Mesothelial cell of epicardium (in vitro differentiated cells): ENCODE results near the gene RP9. TPM values are rescaled to one million over a fixed set of nuclear protein-coding genes. Genes with fewer than 3 reads are reported as not detected.

Source experiments
- DNase-seq, 2 experiments: peaks; one replicate each; pipeline ENCODE4 v3.0.0; 2021; ENCODE audit warnings: low spot score in 2 of 2; ENCODE audit not compliant: unreplicated experiment in 2 of 2
- H3K27ac Mint-ChIP-seq: 2 replicates; pipeline ENCODE4 v1.8.0; 2021; ENCODE audit warnings: mixed read lengths
- H3K27me3 Mint-ChIP-seq: 2 replicates; pipeline ENCODE4 v1.8.0; 2021; ENCODE audit warnings: low read depth, mixed read lengths
- H3K36me3 Mint-ChIP-seq: 2 replicates; pipeline ENCODE4 v1.8.0; 2021; ENCODE audit warnings: mixed read lengths
- H3K4me1 Mint-ChIP-seq: 2 replicates; pipeline ENCODE4 v1.8.0; 2021; ENCODE audit warnings: mixed read lengths
- H3K4me3 Mint-ChIP-seq: 2 replicates; pipeline ENCODE4 v1.8.0; 2021; ENCODE audit warnings: mild to moderate bottlenecking, moderate library complexity, mixed read lengths
- H3K9me3 Mint-ChIP-seq: 2 replicates; pipeline ENCODE4 v1.8.0; 2021; ENCODE audit warnings: mixed read lengths
- total RNA-seq: library from RNA; stranded (reverse); gene quantifications from 3 replicates; pipeline ENCODE4 v1.2.1, GENCODE V29; 2021
- TF ChIP-seq, protein P1 (sequence below): fragments of 200-600 bp; sonication (generic); IDR thresholded peaks from one replicate; pipeline ENCODE4 v1.5.0; 2021; ENCODE audit warnings: antibody characterized with exemption; ENCODE audit not compliant: unreplicated experiment

The RP9 gene
- total RNA-seq, 1 donor from 2014 or later: 20.3 TPM

DNA sequence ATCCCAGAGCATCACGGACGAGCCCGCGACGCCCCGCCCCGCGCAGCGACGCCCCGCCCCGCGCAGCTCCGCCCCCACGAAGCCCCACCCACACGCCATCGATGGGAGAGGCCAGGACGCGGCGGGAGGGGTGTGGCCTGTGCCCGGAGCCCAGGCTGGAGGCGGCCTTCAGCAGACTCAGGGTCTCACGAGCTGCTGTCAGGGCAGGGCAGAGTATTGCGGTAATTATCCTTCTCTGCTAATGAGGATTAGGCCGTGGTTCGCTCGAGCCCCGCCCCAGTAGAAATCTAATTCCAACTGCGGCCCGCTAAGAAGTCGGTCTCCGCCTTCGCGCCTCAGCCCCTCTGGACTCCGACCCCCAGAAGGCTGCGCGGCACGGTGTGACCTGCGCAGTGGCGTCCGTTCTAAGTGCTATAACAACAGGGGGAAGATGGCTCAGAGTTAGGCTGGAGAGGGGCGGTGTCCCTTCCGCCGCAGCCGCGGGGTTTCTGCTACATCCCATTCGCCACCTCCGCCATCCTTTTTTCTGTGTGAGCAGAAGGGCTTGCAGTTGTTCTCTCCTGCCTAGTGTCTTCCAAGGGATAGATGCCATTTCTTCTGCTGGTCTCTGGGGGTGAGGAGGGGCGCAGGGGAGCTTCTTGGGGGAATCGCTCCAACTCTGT, 46.3 kb downstream of the RP9 start:
- H3K27ac Mint-ChIP-seq: peak overlapping the region; percentile 95
- peaks cover 19% of the 10 kb centered on the region for H3K36me3 Mint-ChIP-seq
- TF ChIP-seq, protein P1, sequence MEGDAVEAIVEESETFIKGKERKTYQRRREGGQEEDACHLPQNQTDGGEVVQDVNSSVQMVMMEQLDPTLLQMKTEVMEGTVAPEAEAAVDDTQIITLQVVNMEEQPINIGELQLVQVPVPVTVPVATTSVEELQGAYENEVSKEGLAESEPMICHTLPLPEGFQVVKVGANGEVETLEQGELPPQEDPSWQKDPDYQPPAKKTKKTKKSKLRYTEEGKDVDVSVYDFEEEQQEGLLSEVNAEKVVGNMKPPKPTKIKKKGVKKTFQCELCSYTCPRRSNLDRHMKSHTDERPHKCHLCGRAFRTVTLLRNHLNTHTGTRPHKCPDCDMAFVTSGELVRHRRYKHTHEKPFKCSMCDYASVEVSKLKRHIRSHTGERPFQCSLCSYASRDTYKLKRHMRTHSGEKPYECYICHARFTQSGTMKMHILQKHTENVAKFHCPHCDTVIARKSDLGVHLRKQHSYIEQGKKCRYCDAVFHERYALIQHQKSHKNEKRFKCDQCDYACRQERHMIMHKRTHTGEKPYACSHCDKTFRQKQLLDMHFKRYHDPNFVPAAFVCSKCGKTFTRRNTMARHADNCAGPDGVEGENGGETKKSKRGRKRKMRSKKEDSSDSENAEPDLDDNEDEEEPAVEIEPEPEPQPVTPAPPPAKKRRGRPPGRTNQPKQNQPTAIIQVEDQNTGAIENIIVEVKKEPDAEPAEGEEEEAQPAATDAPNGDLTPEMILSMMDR: no peak
- H3K9me3 Mint-ChIP-seq: peaks cover 26% of the 10 kb centered on the region
- H3K4me3 Mint-ChIP-seq: peak overlapping the region; percentile 89
- DNase-seq: peak; percentile 88 to 94
- peaks cover 38% of the 10 kb centered on the region for H3K4me1 Mint-ChIP-seq
- no peaks in the 10 kb centered on the region for H3K27me3 Mint-ChIP-seq

DNA sequence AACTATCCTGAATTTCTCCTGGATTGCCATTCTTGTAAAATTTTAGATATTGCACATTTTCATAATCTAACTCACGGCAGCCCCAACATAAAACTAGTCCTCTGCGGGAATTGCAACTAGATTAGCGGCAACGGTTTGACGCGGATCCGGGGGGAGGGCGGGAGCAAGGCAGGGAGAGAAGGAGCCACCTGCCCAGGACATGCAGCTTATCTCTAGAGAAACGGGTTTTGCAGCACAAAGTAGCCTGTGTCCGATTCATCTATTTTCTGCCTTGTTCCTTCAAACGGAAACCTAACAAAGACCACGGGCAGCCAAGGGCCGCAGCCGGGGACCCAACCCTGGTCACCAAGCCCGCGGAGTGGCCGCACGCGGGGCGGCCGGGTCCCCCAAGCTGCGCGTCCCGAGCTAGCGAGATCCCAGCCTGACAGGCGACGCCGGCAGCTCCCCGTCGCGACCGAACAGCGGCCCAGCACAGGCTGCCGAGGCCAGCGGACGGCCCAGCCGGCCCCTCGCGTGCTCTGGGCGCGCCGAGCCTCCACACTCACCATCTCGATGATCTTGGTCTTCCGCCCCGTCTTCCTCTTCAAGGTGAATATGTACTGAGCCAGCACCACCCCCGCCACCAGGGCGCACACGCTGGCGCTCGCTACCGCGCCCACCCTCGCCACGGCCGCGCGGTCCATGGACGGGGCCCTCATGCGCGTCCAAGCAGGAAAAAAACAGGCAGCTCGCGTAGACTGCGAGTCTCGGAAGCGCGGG, 47.0 kb downstream of the RP9 start, which contains the start of gene NT5C3A:
TSS of gene NT5C3A (minus strand) at position 754 of the 759 bp plus-strand sequence. CDS start at position 683, 71 bp downstream.
- peak; percentile 30 to 72 for DNase-seq
- H3K27me3 Mint-ChIP-seq: no peaks in the 10 kb centered on the region

DNA sequence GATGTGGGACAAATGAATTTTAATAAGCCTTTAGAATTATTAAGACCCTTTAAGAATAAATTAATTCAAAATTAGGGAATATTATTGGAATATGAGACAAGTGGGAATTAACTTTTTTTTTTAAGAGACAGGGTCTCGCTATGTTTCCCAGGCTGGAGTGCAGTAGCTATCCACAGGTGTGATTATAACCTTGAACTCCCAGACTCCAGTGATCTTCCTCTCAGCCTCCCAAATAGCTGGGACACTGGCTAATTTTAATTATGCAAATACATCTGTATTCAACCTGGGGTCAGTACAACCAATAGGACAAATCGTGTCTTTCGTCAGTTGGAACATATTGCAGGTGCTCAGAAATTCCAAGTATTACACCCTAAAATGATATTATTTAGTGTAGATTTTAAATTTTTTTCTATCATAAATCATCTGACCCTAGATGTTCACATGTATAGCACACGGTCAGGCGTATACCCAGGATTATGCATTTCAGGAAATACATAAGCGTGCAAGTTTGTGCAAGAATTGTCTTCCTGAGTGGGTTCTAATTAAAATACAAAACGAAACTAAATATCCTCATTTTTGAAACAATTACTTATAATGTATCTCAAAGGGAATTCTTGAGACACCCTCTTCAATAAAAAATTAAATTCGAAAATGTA, 47.8 kb downstream of the RP9 start:
- H3K4me3 Mint-ChIP-seq: peak overlapping the region; percentile 89
- DNase-seq: no peak
- H3K9me3 Mint-ChIP-seq: peaks cover 18% of the 10 kb centered on the region
- no peaks in the 10 kb centered on the region for H3K27me3 Mint-ChIP-seq
- H3K4me1 Mint-ChIP-seq: peaks cover 38% of the 10 kb centered on the region
- TF ChIP-seq, protein P1: no peak
- H3K36me3 Mint-ChIP-seq: peaks cover 16% of the 10 kb centered on the region
- H3K27ac Mint-ChIP-seq: peak overlapping the region; percentile 92

More for the DNA sequence above, 47.0 kb downstream of the RP9 start, which contains the start of gene NT5C3A:
- Mint-ChIP-seq H3K27ac (peak within 1 kb of the TSS; percentile 95), H3K4me1 (peaks cover 38% of the 10 kb centered on the region), H3K9me3 (peaks cover 26% of the 10 kb centered on the region), H3K4me3 (peak within 1 kb of the TSS; percentile 89), H3K36me3 (peaks cover 19% of the 10 kb centered on the region)
- TF ChIP-seq, protein P1: no peak

DNA sequence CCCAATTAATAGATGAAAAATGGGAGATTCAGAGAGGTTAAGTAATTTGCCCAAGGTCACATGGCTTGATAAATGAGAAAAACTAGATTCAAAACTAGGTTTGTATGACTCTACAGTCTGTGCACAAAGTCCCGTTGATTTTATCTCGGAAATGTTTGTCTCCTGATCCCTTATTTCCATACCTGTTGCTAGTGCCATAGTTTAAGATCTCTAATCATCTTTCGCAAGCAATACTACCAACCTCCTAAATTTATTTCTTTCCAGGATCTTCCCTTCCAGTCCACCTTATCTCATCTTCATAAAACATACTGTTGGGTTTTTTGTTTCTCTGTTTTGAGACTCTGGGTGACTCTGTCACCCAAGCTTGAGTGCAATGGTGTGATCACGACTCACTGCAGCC, 49.6 kb downstream of the RP9 start:
- Mint-ChIP-seq H3K27me3 (no peaks in the 10 kb centered on the region), H3K4me1 (peaks cover 38% of the 10 kb centered on the region), H3K9me3 (peaks cover 4% of the 10 kb centered on the region), H3K27ac (no peak overlapping the region), H3K36me3 (peaks cover 3% of the 10 kb centered on the region), H3K4me3 (no peak overlapping the region)
- TF ChIP-seq, protein P1: no peak
- no peak for DNase-seq

DNA sequence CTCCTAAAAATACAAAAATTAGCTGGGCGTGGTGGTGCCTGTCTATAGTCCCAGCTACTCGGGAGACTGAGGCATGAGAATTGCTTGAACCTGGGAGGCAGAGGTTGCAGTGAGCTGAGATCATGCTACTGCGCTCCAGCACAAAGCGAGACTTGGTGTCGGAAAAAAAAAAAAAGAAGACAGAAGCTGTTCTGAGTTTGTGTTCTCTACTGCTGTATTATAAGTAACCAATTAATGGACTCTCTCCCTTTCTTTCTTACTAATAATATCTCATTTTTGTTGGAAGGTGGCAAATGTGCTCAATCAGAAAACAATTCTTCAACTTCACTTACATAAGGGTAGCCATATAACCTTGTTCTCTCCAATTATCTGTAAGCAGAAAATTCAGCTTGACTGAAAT, 54.0 kb downstream of the RP9 start:
- no peak overlapping the region for H3K27ac Mint-ChIP-seq
- no peaks in the 10 kb centered on the region for H3K27me3 Mint-ChIP-seq
- TF ChIP-seq, protein P1: no peak
- H3K36me3 Mint-ChIP-seq: no peaks in the 10 kb centered on the region
- H3K9me3 Mint-ChIP-seq: no peaks in the 10 kb centered on the region
- peaks cover 21% of the 10 kb centered on the region for H3K4me1 Mint-ChIP-seq
- no peak overlapping the region for H3K4me3 Mint-ChIP-seq
- DNase-seq: no peak
